ENCODE data around the gene C1orf198. TPM values are rescaled to one million over a fixed set of nuclear protein-coding genes. Genes with fewer than 3 reads are reported as not detected.

Gene C1orf198
- total RNA-seq, 1 experiment from 2014 or later: 20.5 TPM

GRCh38 chr1:230844561-230844960 lies 23.8 kb downstream of the C1orf198 start:
- Histone ChIP-seq H3K9me3 (ENCODE audit: insufficient read depth, low read depth) (no peaks in the 10 kb centered on the region), H3K27ac (no peak overlapping the region), H3F3A (ENCODE audit: insufficient read depth, low read depth) (no peaks in the 10 kb centered on the region), H3K4me3 (no peak overlapping the region), H4K20me1 (ENCODE audit: insufficient read depth) (no peaks in the 10 kb centered on the region), H2AFZ (no peak overlapping the region), H3K36me3 (ENCODE audit: low read depth) (no peaks in the 10 kb centered on the region), H3K4me1 (replicated peaks; ENCODE audit: insufficient read depth) (no peaks in the 10 kb centered on the region), H3K9me2 (ENCODE audit: insufficient read depth) (no peaks in the 10 kb centered on the region), H3K4me2 (no peak overlapping the region), H3K27me3 (ENCODE audit: insufficient read depth, low read depth) (no peaks in the 10 kb centered on the region), H3K79me2 (ENCODE audit: low read depth) (no peaks in the 10 kb centered on the region)
- no peak for TF ChIP-seq EZH2 (IDR thresholded peaks at IDR 0.05; ENCODE audit: low read depth)
- TF ChIP-seq CTCF (conservative IDR thresholded peaks at IDR 0.05): no peak
- DNase-seq: no peak
- BruUV-seq (replicated peaks): no TSS peak
- intact Hi-C loops (cut with micrococcal nuclease; ENCODE audit: unreplicated experiment): no loop called here
- CTCF ChIA-PET: no interaction called here
- POLR2A ChIA-PET (ENCODE audit: unreplicated experiment): no interaction called here

GRCh38 chr1:230843503-230844309 lies 24.6 kb downstream of the C1orf198 start:
- no peaks in the 10 kb centered on the region for H4K20me1 ChIP-seq (ENCODE audit: insufficient read depth)

GRCh38 chr1:230842801-230843200 lies 25.5 kb downstream of the C1orf198 start:
- CTCF ChIA-PET: no interaction called here
- H3K9me3 ChIP-seq (ENCODE audit: insufficient read depth, low read depth): no peaks in the 10 kb centered on the region
- POLR2A ChIA-PET (ENCODE audit: unreplicated experiment): no interaction called here
- H3K4me1 ChIP-seq (replicated peaks; ENCODE audit: insufficient read depth): no peaks in the 10 kb centered on the region
- no peak for TF ChIP-seq CTCF (conservative IDR thresholded peaks at IDR 0.05)
- no peak for TF ChIP-seq EZH2 (IDR thresholded peaks at IDR 0.05; ENCODE audit: low read depth)
- no TSS peak for BruUV-seq (replicated peaks)
- H3K27ac ChIP-seq: no peak overlapping the region
- H3F3A ChIP-seq (ENCODE audit: insufficient read depth, low read depth): no peaks in the 10 kb centered on the region
- H3K4me2 ChIP-seq: no peak overlapping the region
- intact Hi-C loops (cut with micrococcal nuclease; ENCODE audit: unreplicated experiment): no loop called here
- H4K20me1 ChIP-seq (ENCODE audit: insufficient read depth): no peaks in the 10 kb centered on the region
- no peaks in the 10 kb centered on the region for H3K79me2 ChIP-seq (ENCODE audit: low read depth)
- H3K4me3 ChIP-seq: no peak overlapping the region
- no peaks in the 10 kb centered on the region for H3K36me3 ChIP-seq (ENCODE audit: low read depth)
- H2AFZ ChIP-seq: no peak overlapping the region
- no peak for DNase-seq
- H3K9me2 ChIP-seq (ENCODE audit: insufficient read depth): no peaks in the 10 kb centered on the region
- H3K27me3 ChIP-seq (ENCODE audit: insufficient read depth, low read depth): no peaks in the 10 kb centered on the region

More at GRCh38 chr1:230843503-230844309, 24.6 kb downstream of the C1orf198 start:
- H3K4me2 ChIP-seq: no peak overlapping the region
- intact Hi-C loops (cut with micrococcal nuclease; ENCODE audit: unreplicated experiment): no loop called here
- no peaks in the 10 kb centered on the region for H3K27me3 ChIP-seq (ENCODE audit: insufficient read depth, low read depth)
- ChIA-PET CTCF (no interaction called here), POLR2A (ENCODE audit: unreplicated experiment) (no interaction called here)
- no peaks in the 10 kb centered on the region for H3K9me2 ChIP-seq (ENCODE audit: insufficient read depth)
- H3K4me3 ChIP-seq: no peak overlapping the region
- H3K9me3 ChIP-seq (ENCODE audit: insufficient read depth, low read depth): no peaks in the 10 kb centered on the region
- no peak for DNase-seq
- BruUV-seq (replicated peaks): no TSS peak
- TF ChIP-seq EZH2 (IDR thresholded peaks at IDR 0.05; ENCODE audit: low read depth) (no peak), CTCF (conservative IDR thresholded peaks at IDR 0.05) (no peak)
- H3K36me3 ChIP-seq (ENCODE audit: low read depth): no peaks in the 10 kb centered on the region
- no peak overlapping the region for H2AFZ ChIP-seq
- no peaks in the 10 kb centered on the region for H3K4me1 ChIP-seq (replicated peaks; ENCODE audit: insufficient read depth)
- no peak overlapping the region for H3K27ac ChIP-seq
- H3F3A ChIP-seq (ENCODE audit: insufficient read depth, low read depth): no peaks in the 10 kb centered on the region
- no peaks in the 10 kb centered on the region for H3K79me2 ChIP-seq (ENCODE audit: low read depth)
